Gastroesophageal sphincter (tissue), 4 donors: ENCODE measurements around the gene ANKZF1. TPM values are rescaled to one million over a fixed set of nuclear protein-coding genes. Genes with fewer than 3 reads are reported as not detected.
A peak's percentile ranks its signal among the peaks of the same experiment; 100 is the strongest.

Source experiments
- ATAC-seq: fragments of 150-250 bp; one replicate; pipeline ENCODE4 v1.9.1; 2016; ENCODE audit warnings: mild to moderate bottlenecking, moderate library complexity
- H3K27ac ChIP-seq, 4 donors: fragments of 200-600 bp; sonication (generic) in 3 of 4; 1 replicate in 3 of 4; 2 replicates in 1 of 4; pipeline ENCODE4 v1.5.1; 2016 to 2019
- H3K27me3 ChIP-seq: fragments of 200-600 bp; sonication (generic); one replicate; pipeline ENCODE4 v1.5.1; 2019
- H3K36me3 ChIP-seq, 2 donors: fragments of 200-600 bp; sonication (generic); one replicate each; pipeline ENCODE4 v1.5.1; 2019; ENCODE audit warnings: control low read depth in 1 of 2
- H3K4me1 ChIP-seq, 3 donors: fragments of 200-600 bp; sonication (generic); 1 replicate in 2 of 3; 2 replicates in 1 of 3; pipeline ENCODE4 v1.5.1; 2016 to 2019; ENCODE audit warnings: control low read depth in 2 of 3
- H3K4me3 ChIP-seq, 2 donors: fragments of 200-600 bp; sonication (generic); one replicate each; pipeline ENCODE4 v1.5.1; 2019; ENCODE audit warnings: mild to moderate bottlenecking in 1 of 2, moderate library complexity in 1 of 2
- H3K9me3 ChIP-seq, 3 donors: fragments of 200-600 bp; sonication (generic); one replicate each; pipeline ENCODE4 v1.5.1; 2017 to 2019; ENCODE audit warnings: control low read depth in 2 of 3
- CTCF ChIP-seq, 4 experiments: fragments of 200-600 bp in 2 of 4; fragments of 450-650 bp in 2 of 4; sonication (generic) in 1 of 4; IDR thresholded peaks; one replicate each; pipeline ENCODE4 v1.5.1; 2017 to 2019; ENCODE audit warnings: antibody characterized with exemption in 4 of 4, mild to moderate bottlenecking in 2 of 4, moderate library complexity in 2 of 4
- EP300 ChIP-seq: sonication (generic); formaldehyde crosslinking; IDR thresholded peaks from one replicate; pipeline ENCODE4 v1.6.1; 2017; ENCODE audit warnings: antibody characterized with exemption, mild to moderate bottlenecking
- POLR2A ChIP-seq, 2 donors: fragments of 450-650 bp; IDR thresholded peaks; one replicate each; pipeline ENCODE4 v1.6.1; 2017; ENCODE audit warnings: antibody characterized with exemption in 2 of 2, mild to moderate bottlenecking in 2 of 2, moderate library complexity in 1 of 2
- POLR2AphosphoS5 ChIP-seq: sonication (generic); formaldehyde crosslinking; IDR thresholded peaks from one replicate; pipeline ENCODE4 v1.6.1; 2017; ENCODE audit warnings: antibody characterized with exemption
- WGBS, 2 donors: methylation state at CpG; one replicate each; pipeline ENCODE4 v1.1.5; 2018; ENCODE audit warnings: low coverage in 1 of 2; 5-methylcytosine and 5-hydroxymethylcytosine counted together
- total RNA-seq, 4 donors: library from RNA; depleted of rRNA; stranded (reverse); fragments of >200 nt; gene quantifications; one replicate each; pipeline ENCODE4 v1.1.0, GENCODE V29; 2016

Gene ANKZF1
- total RNA-seq, 4 donors from 2014 or later = 24.3 to 48.4 (median 25.1) TPM

GRCh38 chr2:219282375-219282774 lies 52.8 kb downstream of the ANKZF1 start:
- H3K27ac ChIP-seq = peak overlapping the region in 1 of 4 donors; percentile 98
- peaks cover 0 to 66% of the 10 kb centered on the region in 2 donors for H3K36me3 ChIP-seq
- no peaks in the 10 kb centered on the region for H3K27me3 ChIP-seq
- no peak for ATAC-seq
- WGBS, 2 donors = 72 to 75% methylated on average over 5 of the region's 5 CpGs
- H3K4me3 ChIP-seq = no peak overlapping the region
- peaks cover 4 to 78% (median 20%) of the 10 kb centered on the region in 3 donors for H3K4me1 ChIP-seq
- H3K9me3 ChIP-seq = no peaks in the 10 kb centered on the region
- no peak for TF ChIP-seq EP300
- no peak for TF ChIP-seq CTCF (IDR thresholded peaks at IDR 0.05)
- no peak for TF ChIP-seq POLR2A (IDR thresholded peaks at IDR 0.05)

GRCh38 chr2:219282943-219283581 lies 53.5 kb downstream of the ANKZF1 start:
- H3K36me3 ChIP-seq = peaks cover 0 to 66% of the 10 kb centered on the region in 2 donors

GRCh38 chr2:219284501-219285372 lies 55.1 kb downstream of the ANKZF1 start:
- Histone ChIP-seq H3K36me3 (peaks cover 0 to 66% of the 10 kb centered on the region in 2 donors), H3K27ac (peak overlapping the region in 2 of 4 donors; percentile 42 to 76), H3K4me1 (peaks cover 0 to 70% (median 12%) of the 10 kb centered on the region in 3 donors), H3K27me3 (no peaks in the 10 kb centered on the region), H3K9me3 (no peaks in the 10 kb centered on the region), H3K4me3 (no peak overlapping the region)
- 72% methylated on average over 2 of the region's 16 CpGs; no CpG with 5 or more reads in 1 of the 2 donors for WGBS, 2 donors
- no peak for ATAC-seq
- TF ChIP-seq EP300 (no peak), CTCF (IDR thresholded peaks at IDR 0.05) (no peak), POLR2A (IDR thresholded peaks at IDR 0.05) (no peak), POLR2AphosphoS5 (no peak)

More at GRCh38 chr2:219282943-219283581, 53.5 kb downstream of the ANKZF1 start:
- WGBS, 2 donors = 70 to 90% methylated on average over 4 to 8 of the region's 17 CpGs
- Histone ChIP-seq H3K4me1 (peaks cover 4 to 72% (median 17%) of the 10 kb centered on the region in 3 donors), H3K27ac (peak overlapping the region in 2 of 4 donors; percentile 19 to 49), H3K9me3 (no peaks in the 10 kb centered on the region), H3K27me3 (no peaks in the 10 kb centered on the region), H3K4me3 (no peak overlapping the region)
- ATAC-seq = no peak
- TF ChIP-seq CTCF (IDR thresholded peaks at IDR 0.05) = no peak
- no peak for TF ChIP-seq EP300
- no peak for TF ChIP-seq POLR2A (IDR thresholded peaks at IDR 0.05)
- TF ChIP-seq POLR2AphosphoS5 = no peak

GRCh38 chr2:219285373-219285735 lies 55.7 kb downstream of the ANKZF1 start:
- no peak overlapping the region for H3K4me3 ChIP-seq
- no peaks in the 10 kb centered on the region for H3K27me3 ChIP-seq
- H3K36me3 ChIP-seq = peaks cover 0 to 66% of the 10 kb centered on the region in 2 donors
- peaks cover 0 to 70% (median 9%) of the 10 kb centered on the region in 3 donors for H3K4me1 ChIP-seq
- peak overlapping the region in 3 of 4 donors; percentile 25 to 76 (median 56) for H3K27ac ChIP-seq
- no peaks in the 10 kb centered on the region for H3K9me3 ChIP-seq
- no CpG with 5 or more reads among the region's 12 CpGs for WGBS, 2 donors
- TF ChIP-seq POLR2A (IDR thresholded peaks at IDR 0.05) (no peak), CTCF (IDR thresholded peaks at IDR 0.05) (no peak), POLR2AphosphoS5 (no peak), EP300 (no peak)
- no peak for ATAC-seq
